ENCODE measurements around the gene FAM241B. TPM values are rescaled to one million over a fixed set of nuclear protein-coding genes. Genes with fewer than 3 reads are reported as not detected.

FAM241B gene, protein sequence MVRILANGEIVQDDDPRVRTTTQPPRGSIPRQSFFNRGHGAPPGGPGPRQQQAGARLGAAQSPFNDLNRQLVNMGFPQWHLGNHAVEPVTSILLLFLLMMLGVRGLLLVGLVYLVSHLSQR
- polyA plus RNA-seq (ENCODE audit: insufficient read length): 0.39 TPM

DNA sequence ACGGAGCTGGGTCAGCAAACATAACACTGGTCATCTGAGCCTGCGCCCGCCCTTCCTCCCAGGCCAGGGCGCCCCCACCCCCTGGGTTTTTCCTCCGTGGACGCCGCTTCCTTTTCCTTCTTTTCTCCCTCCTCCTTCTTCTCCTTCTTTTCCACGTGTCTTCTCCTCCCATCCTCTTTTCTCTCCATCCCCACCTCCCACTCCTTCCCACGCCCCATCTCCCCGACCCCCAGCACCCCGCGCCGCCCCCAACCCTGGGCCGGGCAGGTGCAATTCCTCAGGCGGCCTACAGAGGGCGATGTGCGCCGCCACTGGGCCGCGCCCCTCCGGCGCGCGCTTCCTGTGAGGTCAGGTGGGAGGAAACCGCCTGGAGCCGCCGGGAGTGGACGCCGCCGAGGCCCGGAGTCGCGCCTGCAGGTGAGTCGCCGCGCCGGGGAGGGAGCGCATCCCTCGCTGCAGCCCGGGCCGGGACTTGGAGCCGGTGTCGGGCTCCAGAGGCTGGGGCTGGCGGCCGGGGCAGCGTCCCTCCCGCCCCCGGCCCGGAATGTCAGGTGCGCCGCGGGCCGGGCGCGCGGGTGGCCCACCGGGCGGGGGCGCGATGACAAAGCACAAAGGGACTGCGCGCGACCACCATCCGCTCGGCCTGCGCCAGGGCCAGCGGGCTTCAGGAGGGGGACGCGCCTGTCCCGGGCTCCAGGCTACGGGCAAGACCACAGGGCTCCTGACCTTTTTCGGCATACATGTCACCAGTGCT, at the start of gene FAM241B:
TSS of gene FAM241B (plus strand) at position 351 of the 754 bp plus-strand sequence. CDS start 1,497 bp downstream, outside the sequence.
- DNase-seq (ENCODE audit: low read depth): no peak

DNA sequence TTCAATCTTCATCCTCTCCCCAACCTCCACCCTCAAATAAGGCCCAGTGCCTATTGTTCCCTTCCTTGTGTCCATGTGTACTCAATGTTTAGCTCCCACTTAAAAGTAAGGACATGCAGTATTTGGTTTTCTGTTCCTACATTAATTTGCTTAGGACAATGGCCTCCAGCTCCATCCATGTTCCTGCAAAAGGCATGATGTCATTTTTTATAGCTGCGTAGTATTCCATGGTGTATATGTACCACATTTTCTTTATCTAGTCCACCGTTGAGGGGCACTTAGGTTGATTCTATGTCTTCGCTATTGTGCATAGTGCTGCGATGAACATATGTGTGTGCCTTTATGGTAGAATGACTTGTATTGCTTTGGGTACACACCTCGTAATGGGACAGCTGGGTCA, 49.6 kb upstream of the FAM241B start:
- no peak for DNase-seq (ENCODE audit: low read depth)

DNA sequence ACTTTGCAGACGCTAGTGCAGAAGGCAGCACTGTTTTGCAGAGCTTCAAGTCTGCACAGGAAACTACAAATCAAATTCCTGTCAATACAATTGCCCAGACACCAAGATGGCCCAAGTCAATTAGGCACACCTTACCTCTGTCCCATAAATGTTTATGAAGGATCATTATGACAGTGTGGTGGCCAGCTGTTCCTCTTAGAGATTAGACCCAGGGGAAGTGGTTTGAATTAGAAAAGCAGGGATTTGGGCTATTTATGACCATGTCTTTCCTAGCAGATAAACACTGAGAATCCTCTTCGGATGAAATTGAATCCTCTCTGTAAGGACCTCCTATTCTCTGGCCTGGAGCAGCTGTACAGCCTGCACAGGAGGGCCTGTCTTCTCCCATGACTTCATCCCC, 46.9 kb upstream of the FAM241B start:
- DNase-seq (ENCODE audit: low read depth): no peak

DNA sequence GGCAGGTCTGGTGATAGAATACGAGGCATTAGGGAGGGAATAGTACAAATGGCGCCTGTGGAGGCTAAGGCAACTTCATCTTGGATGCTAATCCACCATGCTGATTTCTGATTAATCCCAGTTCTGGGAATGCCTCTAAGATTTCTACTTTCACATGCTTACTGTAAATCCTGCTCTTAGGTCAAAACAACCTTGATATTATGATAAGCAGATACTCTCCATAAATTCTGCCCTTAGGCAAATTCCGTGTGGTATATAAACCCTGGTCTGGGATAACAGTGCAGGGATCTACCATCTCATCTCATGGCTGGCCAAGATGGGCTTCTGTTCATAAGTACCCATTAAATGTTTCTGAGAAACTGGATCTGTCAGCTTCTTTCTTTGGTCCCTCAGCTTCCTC, 45.4 kb upstream of the FAM241B start:
- no peak for DNase-seq (ENCODE audit: low read depth)

DNA sequence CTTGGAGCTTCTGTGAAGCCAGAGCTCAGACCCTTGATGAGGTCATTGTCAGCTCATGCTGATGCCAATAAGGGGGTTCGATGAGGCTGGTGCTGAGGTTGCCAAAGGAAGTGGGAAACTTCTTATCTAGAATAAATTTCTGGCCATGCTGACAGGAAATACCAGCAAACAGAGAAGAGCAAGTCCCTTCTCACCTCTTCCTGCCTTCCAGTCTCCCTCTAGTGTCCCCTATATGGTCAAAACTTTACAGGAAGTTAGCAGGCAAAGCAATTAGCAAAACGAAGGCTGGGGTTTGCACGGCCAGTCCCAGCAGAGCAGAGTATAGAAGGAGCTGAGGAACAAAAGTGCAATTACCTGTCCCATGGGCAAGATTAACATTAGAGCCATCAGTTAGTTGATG, 41.7 kb upstream of the FAM241B start:
- no peak for DNase-seq (ENCODE audit: low read depth)

DNA sequence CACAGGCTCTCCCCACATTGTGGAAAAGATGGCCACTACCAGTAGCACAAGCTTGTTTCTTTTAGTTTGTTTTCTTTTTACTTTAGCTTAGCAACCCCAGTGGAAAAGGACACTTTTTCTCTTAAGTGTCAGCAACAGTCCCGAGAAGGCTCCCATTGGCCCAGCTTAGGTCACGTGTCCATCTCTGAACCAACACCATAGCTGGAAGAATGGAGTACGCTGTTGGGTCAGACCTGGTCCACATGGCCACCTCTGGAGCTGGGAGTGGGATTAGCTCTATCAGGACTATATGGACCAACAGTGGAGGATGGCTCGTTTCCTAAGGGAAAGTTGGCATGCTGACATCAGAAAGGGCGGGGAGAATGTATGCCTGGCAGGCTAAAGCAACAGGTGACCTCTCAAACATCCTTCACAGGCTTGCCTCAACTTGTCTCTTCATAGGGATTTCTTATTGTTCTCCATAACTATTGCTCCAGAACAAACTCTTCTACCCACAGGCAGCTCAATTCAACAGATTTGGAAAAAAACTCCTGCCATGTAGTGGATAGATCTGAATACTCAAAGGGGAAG, 29.2 kb upstream of the FAM241B start:
- DNase-seq (ENCODE audit: low read depth): no peak

DNA sequence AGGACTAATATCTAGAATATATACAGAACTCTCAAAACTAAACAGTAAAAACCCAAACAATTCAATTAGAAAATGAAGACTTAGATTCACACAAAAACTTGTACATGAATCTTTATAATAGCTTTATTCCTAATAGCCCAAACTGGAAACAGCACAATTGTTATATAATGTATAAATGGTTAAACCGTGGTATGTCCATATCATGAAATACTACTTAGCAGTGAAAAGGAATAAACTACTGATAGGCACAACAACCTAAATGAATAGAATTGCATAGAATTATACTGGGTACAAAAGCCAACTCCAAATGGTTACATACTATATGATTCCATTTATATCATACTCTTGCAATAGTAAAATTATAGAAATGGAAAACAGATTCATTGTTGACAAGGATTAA, 21.0 kb upstream of the FAM241B start:
- no peak for DNase-seq (ENCODE audit: low read depth)

DNA sequence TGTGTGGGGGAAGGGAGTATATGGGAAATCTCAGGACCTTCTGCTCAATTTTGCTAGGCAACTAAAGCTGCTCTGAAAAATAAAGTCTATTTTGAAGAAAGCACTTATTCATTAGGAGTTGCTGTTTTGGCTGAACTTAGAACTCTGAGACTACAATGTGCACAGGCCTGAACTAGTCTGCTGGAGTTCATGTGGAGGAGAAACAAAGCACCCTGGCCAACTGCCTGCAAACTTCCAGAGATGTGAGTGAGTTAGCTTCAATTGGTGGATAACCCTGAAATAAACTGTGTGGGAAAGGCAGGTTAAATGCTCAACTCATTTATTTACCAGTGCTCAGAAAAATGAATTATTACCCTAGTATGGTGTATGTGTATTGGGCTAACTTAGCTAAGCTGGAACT, 17.3 kb upstream of the FAM241B start:
- DNase-seq (ENCODE audit: low read depth): no peak

DNA sequence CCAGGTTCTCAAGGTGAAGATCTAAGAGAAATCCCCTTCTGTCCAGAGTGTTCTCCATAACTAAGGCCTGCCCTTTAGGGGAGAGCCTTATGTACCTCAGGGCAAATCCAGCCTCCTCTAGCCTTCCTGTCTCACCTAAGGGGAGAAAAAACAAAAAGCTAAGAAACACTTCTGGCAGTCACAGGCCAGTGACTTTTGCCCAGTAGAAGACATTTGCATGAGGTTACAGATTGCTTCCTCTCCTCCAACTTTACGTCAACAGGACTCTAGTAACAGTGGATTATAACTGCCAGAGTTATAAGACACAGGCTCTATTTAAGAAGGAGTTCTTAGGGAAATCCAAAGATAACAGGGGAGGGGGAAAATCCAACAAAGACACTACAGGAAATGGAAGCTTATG, 15.9 kb upstream of the FAM241B start:
- no peak for DNase-seq (ENCODE audit: low read depth)

DNA sequence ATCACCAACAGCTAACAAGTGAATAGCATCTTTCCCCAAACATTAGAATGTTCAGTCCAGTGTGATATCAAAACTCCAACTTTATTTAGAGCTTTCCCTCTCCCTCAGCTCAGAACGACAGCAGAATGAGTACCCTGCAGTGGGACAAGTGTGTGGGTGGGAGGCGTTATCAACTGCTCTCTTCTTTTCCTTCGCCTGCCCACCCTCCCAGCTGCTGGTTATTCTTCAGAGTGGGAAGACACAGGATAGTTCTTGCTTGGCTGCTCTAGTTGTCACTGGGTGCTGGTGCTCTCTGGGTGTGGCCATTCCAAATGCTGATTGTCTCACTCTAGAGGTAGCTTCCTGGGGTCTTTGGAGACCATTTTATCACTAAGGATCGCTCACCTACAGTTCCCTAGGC, 13.7 kb upstream of the FAM241B start:
- no peak for DNase-seq (ENCODE audit: low read depth)

DNA sequence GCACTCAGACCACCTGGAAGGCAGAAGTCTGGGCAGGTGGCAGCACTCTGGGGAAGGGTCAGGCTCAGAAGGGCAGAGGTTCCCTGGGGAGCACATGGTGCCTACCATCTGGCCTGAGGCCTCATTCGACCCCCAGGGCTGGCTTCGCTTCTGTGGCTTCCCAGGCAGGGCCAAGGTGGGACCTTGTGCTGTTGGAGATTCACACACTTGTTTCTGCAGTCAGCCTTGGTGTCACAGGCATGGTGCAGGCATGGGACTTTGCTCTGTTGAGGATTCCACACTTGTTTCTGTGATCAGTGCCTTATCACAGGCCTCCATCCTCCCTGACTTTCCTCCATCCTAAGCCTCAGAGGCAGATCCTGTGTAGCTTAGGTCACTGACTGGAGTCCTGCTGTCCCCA, 11.3 kb upstream of the FAM241B start:
- DNase-seq (ENCODE audit: low read depth): no peak

DNA sequence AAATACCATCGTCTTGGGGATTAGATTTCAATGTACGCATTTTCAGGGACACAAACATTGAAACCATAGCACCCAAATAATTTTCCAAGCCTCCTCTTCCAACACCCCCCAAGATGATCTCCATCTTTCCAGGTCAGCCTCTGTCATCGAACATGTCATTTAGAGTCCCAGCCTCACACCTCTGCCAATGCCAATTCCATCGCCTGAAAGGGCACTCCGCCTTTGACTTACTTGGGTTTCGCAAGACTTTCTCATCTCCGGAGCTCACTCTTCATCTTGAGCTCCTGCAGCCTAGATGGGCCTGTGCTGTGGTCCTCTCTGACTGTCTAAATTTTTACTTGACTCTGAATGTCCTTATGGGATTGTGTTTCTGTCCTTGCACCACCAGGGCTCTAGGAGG, 10.4 kb upstream of the FAM241B start:
- no peak for DNase-seq (ENCODE audit: low read depth)

DNA sequence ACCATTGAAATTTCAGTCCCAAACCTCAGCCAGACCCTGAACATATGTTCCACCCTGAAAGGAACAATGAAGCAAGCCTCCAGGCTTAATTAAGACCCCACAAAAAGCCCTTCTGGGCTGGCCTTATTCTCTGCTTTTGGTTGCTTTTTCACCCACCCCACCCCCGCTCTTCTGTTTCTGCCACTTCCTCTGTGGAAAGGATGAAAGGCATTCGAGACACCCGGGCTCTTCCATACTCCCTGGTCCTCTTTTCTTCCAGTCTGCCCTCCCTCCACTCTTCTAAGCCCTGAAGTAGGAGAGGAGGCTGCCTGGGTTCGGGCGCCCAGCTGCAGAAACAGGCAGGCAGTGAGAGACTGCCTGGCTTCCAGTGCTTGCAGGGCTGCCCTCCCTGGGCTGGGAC, 9.4 kb upstream of the FAM241B start:
- no peak for DNase-seq (ENCODE audit: low read depth)

DNA sequence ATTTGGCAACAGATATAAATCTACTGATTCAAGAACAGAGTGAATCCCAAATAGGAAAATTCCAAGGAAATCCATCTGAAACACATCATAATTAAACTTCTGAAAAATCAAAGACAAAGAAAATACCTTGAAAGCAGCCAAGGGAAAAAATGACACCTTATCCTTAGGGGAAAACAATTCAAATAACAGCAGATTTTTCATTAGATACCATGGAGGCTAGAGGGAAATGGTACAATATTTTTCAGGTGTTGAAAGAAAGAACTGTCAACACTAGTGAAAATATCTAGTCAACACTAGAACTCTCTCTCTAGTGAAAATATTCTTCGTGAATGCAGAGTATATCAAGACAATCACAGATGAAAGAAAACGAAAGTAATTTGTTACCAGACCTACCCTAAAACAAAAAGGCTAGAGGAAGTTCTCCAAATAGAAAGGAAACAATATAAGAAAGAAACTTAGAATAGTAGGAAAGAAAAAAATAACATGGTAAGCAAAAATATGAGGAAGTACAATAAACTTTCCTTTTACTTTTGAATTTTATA, 5.7 kb upstream of the FAM241B start:
- no peak for DNase-seq (ENCODE audit: low read depth)

DNA sequence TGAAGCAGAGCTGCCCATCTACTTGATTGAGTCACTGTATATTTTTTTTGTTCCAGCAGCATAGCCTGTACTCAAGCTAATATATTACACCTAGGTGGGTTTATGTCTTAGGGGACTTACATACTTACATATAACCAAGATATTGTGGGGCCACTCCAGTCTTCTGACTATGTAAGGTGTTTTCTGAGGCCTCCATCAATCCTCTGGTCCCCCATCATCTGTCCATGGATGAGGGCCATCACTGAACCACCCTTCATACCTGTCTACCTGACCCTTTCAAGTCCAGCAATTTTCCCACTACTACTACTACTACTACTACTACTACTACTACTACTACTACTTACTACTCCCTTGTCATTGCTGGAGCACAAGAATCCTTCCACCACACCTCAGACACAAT, 3.2 kb upstream of the FAM241B start:
- DNase-seq (ENCODE audit: low read depth): no peak

DNA sequence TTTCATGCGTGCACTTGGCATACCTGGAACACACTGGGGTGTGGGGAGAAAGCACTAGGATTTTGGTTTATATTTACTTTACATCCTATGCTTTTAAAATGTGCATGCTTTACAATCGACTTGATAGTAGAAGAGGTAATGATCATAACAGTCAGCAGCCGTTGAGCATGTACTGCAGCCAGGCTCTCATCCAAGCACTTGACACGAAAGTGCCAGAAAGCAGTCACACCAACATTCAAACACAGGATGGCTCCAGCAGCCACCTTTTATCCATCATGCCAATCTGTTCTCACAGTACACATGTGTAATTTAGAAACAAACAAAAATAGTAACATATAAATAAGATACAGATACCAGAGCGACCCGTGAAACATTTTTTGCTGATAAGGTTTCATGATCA, 1.2 kb upstream of the FAM241B start:
- no peak for DNase-seq (ENCODE audit: low read depth)

DNA sequence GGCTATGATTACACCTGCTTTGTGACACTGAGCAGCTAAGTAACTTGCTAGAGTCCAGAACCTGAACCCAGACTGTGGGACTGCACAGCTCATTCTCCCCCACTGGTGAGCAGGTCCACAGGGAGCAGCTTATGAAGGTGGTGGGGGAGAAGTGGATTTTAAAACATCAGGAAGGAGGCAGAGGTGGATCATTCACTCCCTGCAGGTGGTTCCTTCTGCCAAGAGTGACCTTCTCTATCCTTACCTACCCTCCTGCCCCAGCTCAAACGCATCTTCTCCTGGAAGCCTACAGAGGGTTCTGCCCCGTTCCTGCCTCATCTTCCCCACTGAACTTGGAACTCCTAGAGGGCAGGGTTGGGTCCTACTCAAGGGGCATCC, 539 bp upstream of the FAM241B start:
- no peak for DNase-seq (ENCODE audit: low read depth)

DNA sequence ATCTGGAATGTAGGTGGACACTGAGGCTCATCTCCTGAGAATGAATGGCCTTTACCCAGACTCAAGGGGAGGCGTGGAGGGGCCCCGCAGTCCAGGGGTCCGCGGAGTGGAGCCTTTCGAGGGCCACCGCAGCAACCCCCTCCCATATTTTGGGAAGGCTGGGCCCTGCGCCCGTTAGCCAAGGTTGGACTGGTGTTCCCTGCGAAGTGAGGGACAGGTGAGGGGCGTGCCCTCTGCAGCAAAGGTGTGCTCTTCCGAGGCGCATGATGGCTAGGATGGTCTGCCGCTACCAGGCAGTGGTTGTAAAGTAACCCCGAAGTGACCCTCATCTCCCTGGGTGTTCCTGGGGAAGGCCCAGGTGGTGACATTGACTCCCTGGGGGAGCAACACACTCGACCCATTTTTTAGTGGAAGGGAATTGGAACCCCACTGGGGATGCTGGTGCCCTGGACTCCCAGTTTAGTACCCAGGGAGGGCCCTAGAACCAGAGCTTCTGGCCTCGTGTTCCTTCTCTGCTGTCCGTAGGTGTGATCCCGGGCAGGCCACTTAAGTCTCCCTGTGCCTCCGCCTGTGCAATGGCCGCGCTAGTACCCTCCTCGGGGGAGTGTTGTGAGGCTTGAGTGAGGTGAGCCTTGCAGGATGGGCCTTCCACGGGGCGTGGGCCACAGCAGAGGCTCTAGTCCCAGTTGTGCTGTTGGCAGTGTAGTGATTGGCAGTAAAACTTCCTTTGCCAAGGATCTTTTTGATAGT, 779 bp downstream of the FAM241B start:
- no peak for DNase-seq (ENCODE audit: low read depth)

DNA sequence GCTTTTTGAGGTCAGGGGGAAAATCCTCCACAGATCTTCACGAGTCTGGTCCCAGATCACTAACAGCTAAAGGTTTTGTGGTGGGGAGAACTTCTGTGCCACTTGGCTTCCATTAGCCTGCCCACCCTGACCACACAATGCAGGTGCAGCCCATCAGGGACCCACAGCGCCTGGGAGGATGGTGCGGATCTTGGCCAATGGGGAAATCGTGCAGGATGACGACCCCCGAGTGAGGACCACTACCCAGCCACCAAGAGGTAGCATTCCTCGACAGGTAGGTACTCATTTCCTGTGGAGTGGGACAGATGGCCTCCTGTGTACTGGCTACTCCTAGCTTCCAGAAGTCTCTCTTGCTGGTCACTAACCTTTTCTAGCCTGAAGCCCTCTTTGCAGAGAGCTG, 1.5 kb downstream of the FAM241B start:
- DNase-seq (ENCODE audit: low read depth): no peak

DNA sequence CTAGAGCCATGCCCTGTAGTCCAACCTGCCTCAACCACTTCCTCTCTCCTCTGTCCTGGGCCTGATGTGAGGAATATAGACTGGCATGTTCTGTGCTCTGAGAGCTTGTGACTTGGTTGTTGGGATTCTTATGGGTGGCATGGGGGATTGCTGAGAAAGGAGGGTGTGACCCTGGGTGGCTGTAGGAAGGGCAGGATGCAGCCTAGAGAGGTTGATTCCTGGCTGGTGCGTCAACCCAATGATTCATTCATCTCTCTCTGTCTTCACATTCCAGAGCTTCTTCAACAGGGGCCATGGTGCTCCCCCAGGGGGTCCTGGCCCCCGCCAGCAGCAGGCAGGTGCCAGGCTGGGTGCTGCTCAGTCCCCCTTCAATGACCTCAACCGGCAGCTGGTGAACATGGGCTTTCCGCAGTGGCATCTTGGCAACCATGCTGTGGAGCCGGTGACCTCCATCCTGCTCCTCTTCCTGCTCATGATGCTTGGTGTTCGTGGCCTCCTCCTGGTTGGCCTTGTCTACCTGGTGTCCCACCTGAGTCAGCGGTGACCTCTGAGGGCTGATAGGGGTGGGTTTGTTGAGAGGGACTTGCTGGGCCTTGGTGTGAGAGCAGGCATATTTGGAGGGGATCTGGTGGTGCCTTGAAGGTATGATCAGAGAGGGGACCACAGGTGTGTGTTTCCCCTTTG, 2.6 kb downstream of the FAM241B start:
- no peak for DNase-seq (ENCODE audit: low read depth)

DNA sequence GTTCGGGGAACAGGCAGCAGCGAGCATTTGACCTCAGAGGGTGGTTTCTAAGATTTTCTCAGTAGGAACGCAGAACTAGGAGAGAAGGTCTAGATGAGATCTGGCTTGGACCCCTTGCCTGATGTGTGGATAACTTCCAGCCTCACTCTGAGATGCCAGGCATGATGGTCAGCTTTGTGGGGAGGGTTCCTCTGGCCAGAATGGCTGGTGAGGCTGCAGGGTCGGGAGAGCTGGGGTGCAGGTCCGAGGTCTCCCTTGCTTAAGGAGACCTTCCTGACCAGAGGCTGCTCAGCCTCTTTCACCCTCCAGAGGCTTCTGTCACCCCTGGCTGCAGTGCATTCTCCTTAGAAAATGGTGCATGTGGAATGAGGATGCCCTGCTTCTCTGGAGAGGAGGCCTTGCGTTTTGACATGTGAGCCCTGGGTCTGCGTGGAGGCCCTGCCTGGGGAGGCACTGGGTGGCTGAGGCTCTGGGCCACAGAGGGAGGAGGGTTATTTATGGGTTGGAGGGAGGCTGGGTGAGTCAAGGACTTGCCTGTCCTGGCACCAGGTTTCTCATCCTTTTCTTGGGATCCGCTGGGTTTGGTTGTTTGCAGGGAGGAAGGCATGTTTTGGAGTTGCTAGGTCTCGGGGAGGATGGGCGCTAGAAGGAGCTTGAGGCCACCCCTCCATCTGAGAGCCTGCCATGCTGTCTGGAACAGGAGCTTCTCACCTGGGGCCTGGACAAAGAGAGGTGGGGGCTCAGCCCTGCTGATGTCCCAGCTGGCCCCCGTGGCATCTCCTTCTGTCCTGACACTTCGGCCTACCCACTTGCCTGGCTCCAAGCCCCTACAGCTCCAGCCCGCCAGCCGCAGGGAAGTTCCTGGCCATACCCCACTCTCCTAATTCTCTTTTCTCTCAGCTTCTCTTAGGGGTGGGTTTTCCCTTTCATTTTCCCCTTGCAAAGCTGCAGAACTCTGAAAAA, 3.9 kb downstream of the FAM241B start:
- DNase-seq (ENCODE audit: low read depth): no peak
